GM21423 (cell line): Measurements from ENCODE around the gene MARCO.
"Not testable (repeated sequence)": the region's sequence is repeated elsewhere in the genome, so short reads cannot be mapped to it uniquely, and the experiment has no call there.

Source experiments
- ATAC-seq: cut with Tn5 transposase; IDR thresholded peaks from one replicate; pipeline ENCODE4 v1.9.1; 2021; ENCODE audit warnings: mild to moderate bottlenecking, moderate library complexity; ENCODE audit not compliant: unreplicated experiment

Gene MARCO

GRCh38 chr2:119028327-119029174, 86.6 kb downstream of the MARCO start:
- ATAC-seq: no peak

- ATAC-seq: no peak
Observed at GRCh38 chr2:119029297-119029696, 87.3 kb downstream of the MARCO start.

- ATAC-seq: not testable (repeated sequence)
Observed at GRCh38 chr2:119037922-119038321, 95.9 kb downstream of the MARCO start.

- ATAC-seq: no peak
Observed at GRCh38 chr2:119040730-119041129, 98.7 kb downstream of the MARCO start.
